NCI-H2227 (cell line): ENCODE measurements around the gene PLEKHA5.
"Not testable (repeated sequence)": the region's sequence is repeated elsewhere in the genome, so short reads cannot be mapped to it uniquely, and the experiment has no call there.

Source experiments
- DNase-seq: peaks from one replicate; lab custom pipeline; 2025; ENCODE audit not compliant: unreplicated experiment; lab: John Stamatoyannopoulos, UW

Gene PLEKHA5

DNA sequence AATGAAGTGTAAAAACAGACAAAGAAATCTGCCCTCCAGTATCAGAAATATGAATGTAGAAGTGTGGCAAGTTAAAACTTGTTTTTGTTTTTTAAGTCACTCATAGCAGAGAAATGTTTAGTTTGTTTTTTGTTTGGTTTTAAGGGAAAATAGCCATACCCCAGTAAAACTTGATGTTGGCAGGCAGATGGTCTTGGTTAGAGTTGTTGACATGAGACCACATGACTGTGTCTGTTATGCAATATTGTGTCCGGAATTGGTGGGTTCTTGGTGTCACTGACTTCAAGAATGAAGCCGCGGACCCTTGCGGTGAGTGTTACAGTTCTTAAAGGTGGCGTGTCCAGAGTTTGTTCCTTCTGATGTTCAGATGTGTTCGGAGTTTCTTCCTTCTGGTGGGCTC lies 99.5 kb downstream of the PLEKHA5 start:
- not testable (repeated sequence) for DNase-seq

DNA sequence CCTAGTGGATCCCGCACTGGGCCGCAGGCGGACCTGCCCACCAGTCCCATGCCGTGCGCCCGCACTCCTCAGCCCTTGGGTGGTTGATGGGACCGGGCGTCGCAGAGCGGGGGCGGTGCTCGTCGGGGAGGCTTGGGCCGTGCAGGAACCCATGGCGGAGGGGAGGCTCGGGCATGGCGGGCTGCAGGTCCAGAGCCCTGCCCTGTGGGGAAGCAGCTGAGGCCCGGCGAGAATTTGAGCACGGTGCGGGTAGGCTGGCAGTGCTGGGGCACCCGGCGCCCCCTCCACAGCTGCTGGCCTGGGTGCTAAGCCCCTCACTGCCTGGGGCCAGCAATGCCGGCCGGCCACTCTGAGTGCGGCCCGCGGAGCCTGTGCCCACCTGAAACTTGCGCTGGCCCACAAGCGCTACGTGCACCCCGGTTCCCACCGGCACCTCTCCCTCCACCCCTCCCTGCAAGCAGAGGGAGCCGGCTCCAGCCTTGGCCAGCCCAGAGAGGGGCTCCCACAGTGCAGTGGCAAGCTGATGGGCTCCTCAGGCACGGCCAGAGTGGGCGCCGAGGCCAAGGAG lies 100.8 kb downstream of the PLEKHA5 start:
- no peak for DNase-seq

DNA sequence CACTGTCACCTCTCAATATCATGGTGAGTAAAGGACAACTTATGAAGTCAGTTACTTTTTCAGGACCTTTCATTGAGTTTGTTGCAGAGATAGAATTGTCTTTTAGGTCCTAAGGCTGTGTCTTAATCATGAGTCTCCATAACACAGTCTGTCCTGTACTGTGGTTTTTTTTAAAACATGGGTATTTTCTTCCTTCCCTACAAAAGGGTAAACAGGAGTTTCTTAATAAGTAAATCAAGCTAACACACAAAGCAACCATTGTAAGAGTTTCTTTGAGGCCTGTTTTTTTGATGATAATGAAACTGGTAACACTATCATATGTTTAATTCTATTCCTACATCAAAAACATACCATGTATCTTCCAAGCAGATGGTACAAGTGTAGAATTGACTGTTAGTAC lies 101.4 kb downstream of the PLEKHA5 start:
- no peak for DNase-seq

DNA sequence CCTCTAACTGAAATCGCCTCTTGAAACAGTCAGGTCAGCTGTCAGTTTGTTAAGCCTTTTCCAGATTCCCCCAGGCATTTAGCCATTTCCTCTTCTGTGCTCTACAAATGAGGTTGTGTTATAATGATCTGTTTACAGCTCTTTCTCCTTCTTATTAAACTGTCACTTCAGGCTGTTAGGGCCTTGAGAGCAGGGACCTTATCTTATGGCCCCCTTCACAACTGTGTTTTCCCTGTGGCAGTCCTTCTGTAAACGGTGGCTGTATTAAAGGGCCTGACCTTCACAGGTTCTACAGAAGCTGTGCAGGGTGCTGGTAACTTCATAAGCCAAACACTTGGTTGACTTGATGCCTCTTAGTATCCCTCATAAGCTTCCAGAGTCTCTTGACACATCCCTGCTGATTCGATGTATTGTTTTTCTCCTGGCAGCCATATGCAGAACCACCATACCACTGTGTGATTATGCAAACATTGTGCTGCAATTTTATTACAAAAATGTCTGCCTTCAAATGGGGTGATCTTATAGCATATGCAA lies 104.7 kb downstream of the PLEKHA5 start:
- no peak for DNase-seq

- no peak for DNase-seq
Measured at GRCh38 chr12:19234981-19235871, 105.7 kb downstream of the PLEKHA5 start.

DNA sequence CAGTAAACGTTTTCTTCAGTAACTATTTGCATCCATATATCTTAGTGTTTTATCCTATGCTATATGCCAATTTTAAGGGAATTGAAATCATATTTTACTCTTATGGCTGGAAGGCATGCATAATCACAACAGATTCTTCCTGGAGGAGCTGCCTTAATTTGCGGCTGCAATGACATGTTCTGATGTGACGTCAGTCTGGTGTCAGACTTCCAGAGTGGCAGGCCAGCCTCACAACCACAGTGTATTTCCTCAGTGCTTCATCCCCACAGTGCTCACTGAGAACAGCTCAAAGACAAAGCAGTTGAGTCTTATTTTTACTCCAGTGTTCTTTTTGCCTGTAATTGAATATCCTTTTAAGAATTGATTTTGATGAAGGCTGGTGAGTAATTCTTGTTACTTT lies 107.1 kb downstream of the PLEKHA5 start:
- no peak for DNase-seq

DNA sequence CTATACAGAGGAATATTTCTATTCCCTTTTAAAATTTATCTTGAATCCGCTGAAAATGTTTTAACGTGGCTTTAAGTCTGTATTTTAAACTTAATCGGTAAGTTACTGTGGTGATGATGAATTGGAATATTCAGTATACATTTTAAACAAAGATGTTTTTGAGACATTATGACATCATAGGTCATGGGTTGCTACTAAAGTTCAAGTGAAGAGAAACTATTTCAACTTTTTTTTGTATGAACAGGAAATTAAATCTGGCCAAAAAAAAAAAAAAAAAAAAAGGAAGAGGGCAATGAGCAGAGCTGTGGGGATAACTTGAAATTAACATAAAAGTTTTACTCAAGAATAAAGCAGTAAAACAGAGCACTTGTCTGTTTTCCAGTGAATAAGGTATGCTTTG lies 109.0 kb downstream of the PLEKHA5 start:
- DNase-seq: no peak

GRCh38 chr12:19239102-19239501 lies 109.6 kb downstream of the PLEKHA5 start:
- DNase-seq: no peak

- DNase-seq: no peak
Measured at GRCh38 chr12:19239616-19240234, 110.2 kb downstream of the PLEKHA5 start.

GRCh38 chr12:19242581-19242980 lies 113.0 kb downstream of the PLEKHA5 start:
- no peak for DNase-seq

DNA sequence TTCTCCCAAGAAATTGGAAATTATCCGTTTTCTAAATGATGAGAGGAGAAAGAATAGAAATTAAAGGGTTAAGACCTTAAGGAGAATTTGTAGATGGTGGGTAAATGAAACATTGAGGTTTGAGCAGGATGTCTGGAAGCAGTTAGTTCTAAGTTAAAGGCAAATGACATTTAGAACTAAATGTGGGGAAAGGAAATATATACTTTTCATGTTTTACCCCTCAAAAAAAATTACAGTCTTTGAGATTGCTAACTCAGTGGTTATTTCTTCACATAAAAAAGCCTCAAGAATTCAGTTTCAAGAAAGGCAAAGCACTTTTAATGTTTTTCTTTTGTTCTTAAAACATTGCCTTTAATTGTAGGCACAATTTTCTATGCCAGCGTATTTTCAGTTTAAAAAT lies 114.0 kb downstream of the PLEKHA5 start:
- no peak for DNase-seq

DNA sequence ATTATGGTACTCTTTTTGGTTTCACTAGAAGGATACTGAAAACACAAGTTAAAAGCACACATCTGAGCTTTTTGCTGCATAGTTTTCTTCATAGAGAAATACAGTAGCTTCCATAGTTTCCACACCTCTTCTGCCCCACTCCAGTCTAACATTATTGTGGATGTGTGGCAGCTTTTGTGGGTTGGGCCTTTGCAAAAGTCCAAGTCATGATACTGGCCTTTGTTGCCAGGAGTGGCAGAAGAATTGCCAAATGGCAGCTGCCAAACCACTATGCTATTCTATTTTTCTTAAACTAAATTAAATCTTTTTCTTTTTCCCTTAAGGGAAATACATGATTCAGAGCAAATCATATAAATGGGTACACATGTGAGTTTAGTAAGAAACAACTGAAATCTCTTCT lies 114.8 kb downstream of the PLEKHA5 start:
- no peak for DNase-seq

- no peak for DNase-seq
Measured at GRCh38 chr12:19245106-19245505, 115.6 kb downstream of the PLEKHA5 start.

GRCh38 chr12:19245666-19246065 lies 116.1 kb downstream of the PLEKHA5 start:
- no peak for DNase-seq

GRCh38 chr12:19246933-19247332 lies 117.4 kb downstream of the PLEKHA5 start:
- no peak for DNase-seq

- no peak for DNase-seq
Measured at GRCh38 chr12:19248929-19249602, 119.5 kb downstream of the PLEKHA5 start.

GRCh38 chr12:19251481-19252132 lies 122.1 kb downstream of the PLEKHA5 start:
- no peak for DNase-seq

DNA sequence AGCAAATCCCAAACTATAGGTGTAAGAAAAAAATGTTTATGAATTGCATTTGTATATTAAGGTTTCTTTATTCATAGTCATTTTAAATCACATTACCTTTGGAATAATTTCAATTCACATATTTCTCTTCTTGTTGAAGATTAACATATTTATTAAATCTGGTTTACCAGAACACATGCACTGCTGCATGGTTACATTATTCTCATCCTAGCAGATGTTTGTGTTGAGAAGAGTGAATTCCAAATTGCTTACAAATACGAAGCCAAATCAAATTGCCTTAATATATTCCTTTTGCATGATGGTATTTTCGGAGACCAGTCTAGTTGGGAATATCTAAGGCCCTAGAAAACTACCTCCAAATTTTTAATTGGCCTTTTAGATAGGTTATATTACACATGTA lies 130.6 kb downstream of the PLEKHA5 start:
- DNase-seq: no peak

DNA sequence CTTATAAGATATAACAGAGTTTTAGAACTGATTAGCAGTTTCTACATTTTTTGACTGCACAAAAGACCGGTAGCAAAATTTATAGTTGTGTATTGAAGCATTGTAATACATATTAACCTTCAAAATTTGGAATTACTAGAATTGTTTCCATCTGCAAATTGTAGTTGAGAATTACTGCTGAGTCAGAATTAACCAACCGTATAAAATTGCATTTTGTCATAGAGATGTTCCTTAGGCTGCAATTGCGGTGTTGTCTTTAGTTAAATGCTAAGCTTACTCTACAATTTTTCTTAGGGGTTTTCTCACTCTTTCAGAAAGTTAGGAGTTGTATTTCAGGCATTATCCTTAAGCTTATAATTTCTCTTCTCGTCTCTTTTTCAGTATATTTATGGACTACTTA lies 132.2 kb downstream of the PLEKHA5 start:
- no peak for DNase-seq

DNA sequence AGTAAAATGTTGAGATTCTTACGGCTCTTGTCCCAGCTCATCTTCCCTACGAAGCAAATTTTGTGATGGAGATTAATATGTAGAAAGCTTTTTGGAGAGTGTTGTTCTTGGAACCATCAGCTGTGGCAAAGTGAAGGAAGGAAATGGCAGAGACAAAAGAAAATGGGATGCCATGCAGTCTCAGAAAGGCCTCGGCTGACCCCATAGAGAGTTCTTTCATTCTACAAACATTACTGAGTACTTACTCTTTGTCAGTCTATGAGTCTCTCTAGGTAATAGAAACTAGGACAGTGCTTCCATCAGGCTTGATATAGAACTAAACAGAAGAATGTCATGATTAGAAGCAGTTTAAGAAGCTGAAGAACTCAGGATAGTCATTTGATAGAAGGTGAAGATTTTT lies 134.1 kb downstream of the PLEKHA5 start:
- DNase-seq: no peak
